BE2C (cell line): Measurements from ENCODE around the gene PTPRN2.

Source experiments
- DNase-seq: peaks from one replicate; pipeline ENCODE4 v3.0.0-alpha.2; 2020
- H3K27me3 ChIP-seq: fragments of 250-450 bp; sonication (Bioruptor Pico); 2 replicates; pipeline ENCODE4 v1.5.1; 2020; ENCODE audit warnings: mild to moderate bottlenecking
- H3K36me3 ChIP-seq: fragments of 250-450 bp; sonication (Bioruptor Pico); 2 replicates; pipeline ENCODE4 v1.5.1; 2020; ENCODE audit warnings: mild to moderate bottlenecking
- H3K4me1 ChIP-seq: fragments of 250-450 bp; sonication (Bioruptor Pico); 2 replicates; pipeline ENCODE4 v1.5.1; 2020
- H3K4me3 ChIP-seq: 2 replicates; pipeline ENCODE4 v1.5.1; 2011; ENCODE audit warnings: low read depth, low read length
- H3K9me3 ChIP-seq: fragments of 250-450 bp; sonication (Bioruptor Pico); 2 replicates; pipeline ENCODE4 v1.5.1; 2020
- TF ChIP-seq, protein P1 (sequence below): IDR thresholded peaks from 2 replicates; pipeline ENCODE4 v1.5.1; 2012; ENCODE audit warnings: mild to moderate bottlenecking, low read depth, low read length

The PTPRN2 gene

GRCh38 chr7:157722137-157723060 is 865.2 kb downstream of the PTPRN2 start:
- H3K4me3 ChIP-seq, result no peak overlapping the region
- DNase-seq, result no peak
- no peaks in the 10 kb centered on the region for H3K36me3 ChIP-seq
- peaks cover 3% of the 10 kb centered on the region; the same call in 1 of the 2 replicates for H3K27me3 ChIP-seq
- no peaks in the 10 kb centered on the region for H3K4me1 ChIP-seq
- no peaks in the 10 kb centered on the region; the same call in 1 of the 2 replicates for H3K9me3 ChIP-seq
- TF ChIP-seq, protein P1, sequence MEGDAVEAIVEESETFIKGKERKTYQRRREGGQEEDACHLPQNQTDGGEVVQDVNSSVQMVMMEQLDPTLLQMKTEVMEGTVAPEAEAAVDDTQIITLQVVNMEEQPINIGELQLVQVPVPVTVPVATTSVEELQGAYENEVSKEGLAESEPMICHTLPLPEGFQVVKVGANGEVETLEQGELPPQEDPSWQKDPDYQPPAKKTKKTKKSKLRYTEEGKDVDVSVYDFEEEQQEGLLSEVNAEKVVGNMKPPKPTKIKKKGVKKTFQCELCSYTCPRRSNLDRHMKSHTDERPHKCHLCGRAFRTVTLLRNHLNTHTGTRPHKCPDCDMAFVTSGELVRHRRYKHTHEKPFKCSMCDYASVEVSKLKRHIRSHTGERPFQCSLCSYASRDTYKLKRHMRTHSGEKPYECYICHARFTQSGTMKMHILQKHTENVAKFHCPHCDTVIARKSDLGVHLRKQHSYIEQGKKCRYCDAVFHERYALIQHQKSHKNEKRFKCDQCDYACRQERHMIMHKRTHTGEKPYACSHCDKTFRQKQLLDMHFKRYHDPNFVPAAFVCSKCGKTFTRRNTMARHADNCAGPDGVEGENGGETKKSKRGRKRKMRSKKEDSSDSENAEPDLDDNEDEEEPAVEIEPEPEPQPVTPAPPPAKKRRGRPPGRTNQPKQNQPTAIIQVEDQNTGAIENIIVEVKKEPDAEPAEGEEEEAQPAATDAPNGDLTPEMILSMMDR, result no peak

DNA sequence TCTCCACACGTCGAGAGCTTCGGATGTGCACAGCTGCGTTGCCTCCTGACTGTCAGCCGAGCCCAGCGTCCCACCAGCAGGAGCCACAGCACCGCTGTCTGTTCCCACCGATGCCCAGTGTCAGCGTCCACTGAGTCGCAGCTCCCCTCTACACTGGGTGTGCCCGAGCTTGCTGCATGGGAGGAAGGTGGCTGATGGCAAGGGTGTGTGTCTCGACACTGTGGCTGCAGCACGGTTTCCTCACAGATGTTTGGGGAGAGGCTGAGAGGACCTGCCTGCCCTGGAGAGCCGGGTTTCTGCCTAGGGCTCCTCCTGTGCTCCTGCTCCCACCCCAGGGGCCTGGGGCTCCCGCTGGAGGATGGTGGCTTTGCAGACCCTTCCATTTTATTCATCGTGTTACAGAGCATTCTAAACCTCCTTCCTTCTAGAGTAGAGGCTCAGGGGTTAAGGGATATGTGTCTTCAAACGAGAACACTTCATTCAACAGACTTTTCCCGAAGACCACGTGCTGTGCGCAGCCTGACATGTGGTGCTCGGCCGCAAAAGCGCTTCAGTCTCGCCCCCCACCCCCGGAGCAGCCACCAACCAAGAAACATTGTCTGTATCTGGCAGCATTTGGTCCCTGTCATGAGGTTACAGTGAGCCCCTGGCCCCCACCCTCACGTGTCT is 866.0 kb downstream of the PTPRN2 start:
- no peaks in the 10 kb centered on the region for H3K4me1 ChIP-seq
- TF ChIP-seq, protein P1, result no peak
- no peaks in the 10 kb centered on the region for H3K36me3 ChIP-seq
- DNase-seq, result no peak
- no peak overlapping the region for H3K4me3 ChIP-seq
- no peaks in the 10 kb centered on the region; the same call in 1 of the 2 replicates for H3K9me3 ChIP-seq
- peaks cover 3% of the 10 kb centered on the region; the same call in 1 of the 2 replicates for H3K27me3 ChIP-seq

- DNase-seq, result no peak
- H3K4me1 ChIP-seq, result no peaks in the 10 kb centered on the region
- peaks cover 3% of the 10 kb centered on the region; the same call in 1 of the 2 replicates for H3K27me3 ChIP-seq
- no peaks in the 10 kb centered on the region; the same call in 1 of the 2 replicates for H3K9me3 ChIP-seq
- no peaks in the 10 kb centered on the region for H3K36me3 ChIP-seq
- H3K4me3 ChIP-seq, result no peak overlapping the region
- TF ChIP-seq, protein P1, result no peak
Measured at GRCh38 chr7:157719705-157720655, 867.6 kb downstream of the PTPRN2 start.

GRCh38 chr7:157719008-157719682 is 868.5 kb downstream of the PTPRN2 start:
- Histone ChIP-seq H3K4me1 (no peaks in the 10 kb centered on the region), H3K4me3 (no peak overlapping the region), H3K27me3 (no peaks in the 10 kb centered on the region; the same call in 1 of the 2 replicates), H3K9me3 (no peaks in the 10 kb centered on the region; the same call in 1 of the 2 replicates), H3K36me3 (no peaks in the 10 kb centered on the region)
- no peak for DNase-seq
- TF ChIP-seq, protein P1, result no peak

DNA sequence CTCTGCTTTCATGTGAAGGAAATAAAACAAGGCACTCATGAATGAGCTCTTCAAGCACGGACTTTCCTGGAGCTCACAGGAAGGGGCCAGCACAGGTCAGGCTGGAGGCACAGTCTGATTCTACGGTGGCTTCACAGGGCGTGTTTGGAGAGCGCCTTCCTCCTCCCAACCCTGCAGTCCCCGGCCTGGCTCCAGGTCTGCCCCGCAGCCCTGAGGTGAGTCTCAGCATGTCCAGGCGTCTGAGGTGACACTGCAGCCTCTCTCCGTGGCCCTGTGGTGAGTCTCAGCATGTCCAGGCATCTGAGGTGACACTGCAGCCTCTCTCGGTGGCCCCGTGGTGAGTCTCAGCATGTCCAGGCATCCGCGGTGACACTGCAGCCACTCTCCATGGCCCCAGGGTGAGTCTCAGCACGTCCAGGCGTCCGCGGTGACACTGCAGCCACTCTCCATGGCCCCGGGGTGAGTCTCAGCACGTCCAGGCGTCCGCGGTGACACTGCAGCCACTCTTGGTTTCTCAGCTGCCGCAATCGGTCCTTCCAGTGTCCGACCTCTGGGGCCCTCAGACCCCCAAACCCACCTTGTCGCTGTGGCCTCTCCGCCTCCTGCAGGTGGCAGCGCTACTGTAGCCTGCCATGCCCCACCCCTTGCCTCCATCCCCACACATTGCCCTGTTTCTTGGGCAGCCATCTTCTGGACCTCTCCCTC is 869.2 kb downstream of the PTPRN2 start:
- H3K27me3 ChIP-seq, result no peaks in the 10 kb centered on the region
- no peaks in the 10 kb centered on the region for H3K4me1 ChIP-seq
- H3K36me3 ChIP-seq, result no peaks in the 10 kb centered on the region
- H3K9me3 ChIP-seq, result no peaks in the 10 kb centered on the region; the same call in 1 of the 2 replicates
- DNase-seq, result no peak
- TF ChIP-seq, protein P1, result no peak
- H3K4me3 ChIP-seq, result no peak overlapping the region
